ENCODE measurements around the gene AKT1.

Gene AKT1

DNA sequence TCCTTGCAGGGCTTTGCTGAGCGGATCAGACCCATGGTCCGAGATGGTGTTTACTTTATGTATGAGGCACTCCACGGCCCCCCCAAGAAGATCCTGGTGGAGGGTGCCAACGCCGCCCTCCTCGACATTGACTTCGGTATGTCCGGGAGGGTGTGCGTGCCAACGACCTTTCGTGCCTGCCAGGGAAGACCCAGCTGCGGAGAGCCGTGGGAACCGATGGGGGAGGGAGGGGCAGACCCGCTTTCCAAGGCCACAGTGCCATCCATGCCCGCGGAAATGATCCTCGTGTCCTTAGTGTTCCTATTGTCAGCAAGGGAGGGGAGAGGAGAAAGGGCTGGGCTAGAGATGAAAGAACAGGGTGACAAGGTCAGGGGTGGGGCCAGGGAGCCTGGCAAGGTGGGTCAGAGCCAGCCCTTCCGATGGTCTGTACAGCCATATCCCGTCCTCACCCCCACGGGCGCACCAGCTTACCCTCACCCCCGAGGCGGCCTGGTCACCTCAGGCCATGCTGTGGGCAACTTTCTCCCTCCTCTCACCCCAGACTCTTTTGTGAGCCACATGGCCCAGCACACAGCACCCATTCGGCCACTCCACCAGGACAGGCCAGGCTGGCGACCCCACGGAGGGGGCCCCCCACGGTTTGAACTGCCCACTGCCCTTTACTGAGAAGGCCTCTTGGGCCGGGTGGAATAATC is 54.3 kb downstream of the AKT1 start:
- TF ChIP-seq, protein P1, sequence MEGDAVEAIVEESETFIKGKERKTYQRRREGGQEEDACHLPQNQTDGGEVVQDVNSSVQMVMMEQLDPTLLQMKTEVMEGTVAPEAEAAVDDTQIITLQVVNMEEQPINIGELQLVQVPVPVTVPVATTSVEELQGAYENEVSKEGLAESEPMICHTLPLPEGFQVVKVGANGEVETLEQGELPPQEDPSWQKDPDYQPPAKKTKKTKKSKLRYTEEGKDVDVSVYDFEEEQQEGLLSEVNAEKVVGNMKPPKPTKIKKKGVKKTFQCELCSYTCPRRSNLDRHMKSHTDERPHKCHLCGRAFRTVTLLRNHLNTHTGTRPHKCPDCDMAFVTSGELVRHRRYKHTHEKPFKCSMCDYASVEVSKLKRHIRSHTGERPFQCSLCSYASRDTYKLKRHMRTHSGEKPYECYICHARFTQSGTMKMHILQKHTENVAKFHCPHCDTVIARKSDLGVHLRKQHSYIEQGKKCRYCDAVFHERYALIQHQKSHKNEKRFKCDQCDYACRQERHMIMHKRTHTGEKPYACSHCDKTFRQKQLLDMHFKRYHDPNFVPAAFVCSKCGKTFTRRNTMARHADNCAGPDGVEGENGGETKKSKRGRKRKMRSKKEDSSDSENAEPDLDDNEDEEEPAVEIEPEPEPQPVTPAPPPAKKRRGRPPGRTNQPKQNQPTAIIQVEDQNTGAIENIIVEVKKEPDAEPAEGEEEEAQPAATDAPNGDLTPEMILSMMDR (conservative IDR thresholded peaks at IDR 0.05): no peak
- TF ChIP-seq ZFX (IDR thresholded peaks at IDR 0.05): no peak
- no peak overlapping the region for H3K27ac ChIP-seq

DNA sequence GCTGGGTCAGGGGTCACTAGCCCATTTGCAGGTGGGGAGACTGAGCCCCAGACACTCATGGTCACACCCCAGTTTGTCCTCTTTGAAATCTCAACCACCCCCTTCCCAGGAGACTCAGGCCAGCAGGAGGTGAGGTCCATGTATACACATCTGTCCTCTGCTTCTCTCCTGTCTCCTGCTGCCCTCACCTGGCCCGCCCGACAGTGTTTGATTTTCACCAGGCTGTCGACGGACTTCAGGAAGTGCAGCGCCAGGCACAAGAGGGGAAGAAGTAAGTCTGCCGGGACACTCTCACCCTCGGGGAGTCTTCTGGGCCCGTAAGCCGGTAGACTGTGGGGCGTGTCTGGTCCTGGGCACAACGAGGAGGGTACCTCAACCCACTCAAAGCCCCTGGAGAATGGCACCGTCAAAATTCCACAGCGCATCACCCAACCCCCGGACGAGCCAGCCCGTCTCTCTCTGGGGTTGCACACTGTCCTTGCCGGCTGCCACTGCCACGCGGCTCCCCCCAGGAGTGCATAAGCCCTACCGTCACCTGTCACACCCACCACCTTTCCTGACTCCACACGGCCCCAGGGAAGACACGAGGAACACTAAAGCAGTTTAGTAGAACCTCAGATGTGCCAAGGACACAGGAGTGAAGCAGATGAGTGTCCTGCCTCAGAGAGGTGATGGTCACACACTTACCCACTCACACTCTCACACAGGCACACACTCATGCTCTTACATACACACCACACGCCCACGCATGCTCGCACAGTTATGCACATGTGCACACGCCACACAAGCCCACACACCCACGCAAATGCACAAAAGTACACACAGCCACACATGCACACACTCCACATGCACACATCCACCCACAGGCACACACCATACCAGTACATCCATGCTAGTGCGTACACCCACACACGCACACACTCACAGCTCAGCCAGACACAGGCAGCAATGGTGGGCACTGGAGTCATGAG is 55.7 kb downstream of the AKT1 start:
- TF ChIP-seq ZFX (IDR thresholded peaks at IDR 0.05): no peak
- TF ChIP-seq, protein P1 (conservative IDR thresholded peaks at IDR 0.05): no peak
- no peak overlapping the region for H3K27ac ChIP-seq

DNA sequence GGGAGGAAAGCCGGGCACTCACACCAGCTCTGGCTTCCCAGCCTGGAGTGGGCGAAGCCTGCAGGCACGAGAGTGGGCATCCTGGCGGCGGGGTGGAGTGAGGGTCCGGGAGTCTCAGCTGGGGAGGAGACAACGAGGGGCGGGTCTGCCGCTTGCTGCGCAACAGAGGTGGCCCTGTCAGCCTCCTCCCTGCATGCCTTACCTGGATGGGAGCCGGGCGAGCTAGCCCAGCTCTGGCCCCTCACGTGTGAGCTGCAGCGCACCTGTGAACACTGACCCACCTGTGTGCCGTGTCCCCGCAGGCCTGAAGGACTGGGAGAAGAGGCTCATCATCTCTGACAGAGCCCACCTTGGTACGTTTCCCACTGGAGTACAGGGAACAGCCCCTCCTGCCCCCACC is 56.5 kb downstream of the AKT1 start:
- no peak overlapping the region for H3K27ac ChIP-seq
- TF ChIP-seq, protein P1 (conservative IDR thresholded peaks at IDR 0.05): no peak
- no peak for TF ChIP-seq ZFX (IDR thresholded peaks at IDR 0.05)

DNA sequence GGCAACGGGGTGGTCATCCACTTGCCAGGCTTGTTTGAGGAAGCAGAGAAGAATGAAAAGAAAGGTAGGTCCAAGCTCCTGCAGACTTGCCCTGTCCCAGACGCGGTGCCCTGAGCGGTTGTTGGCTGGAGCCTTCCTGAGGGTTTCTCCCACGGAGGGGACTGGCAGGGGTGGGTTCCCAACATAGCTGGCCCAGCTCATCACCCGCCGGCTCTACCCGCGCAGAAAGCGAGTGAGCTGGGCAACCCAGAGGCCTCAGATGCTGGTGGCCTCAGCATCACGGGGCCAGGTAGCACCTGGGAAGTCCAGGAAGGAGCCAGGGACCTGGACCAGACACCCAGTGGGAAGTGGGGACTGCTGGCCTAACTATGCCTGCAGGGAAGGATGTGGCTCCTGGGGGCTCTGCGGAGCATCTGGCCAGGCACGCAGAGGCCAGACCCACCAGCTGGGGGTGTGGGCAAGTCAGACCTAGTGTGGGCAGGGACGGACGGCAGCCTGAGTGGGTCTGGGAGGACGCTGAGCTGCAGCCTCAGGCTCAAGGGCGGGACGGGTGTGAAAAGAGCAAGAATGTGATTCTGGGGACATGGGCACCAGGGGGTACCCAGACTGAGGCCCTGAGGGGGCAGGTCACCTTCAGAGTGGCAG is 57.1 kb downstream of the AKT1 start:
- TF ChIP-seq, protein P1 (conservative IDR thresholded peaks at IDR 0.05): no peak
- no peak for TF ChIP-seq ZFX (IDR thresholded peaks at IDR 0.05)
- no peak overlapping the region for H3K27ac ChIP-seq

DNA sequence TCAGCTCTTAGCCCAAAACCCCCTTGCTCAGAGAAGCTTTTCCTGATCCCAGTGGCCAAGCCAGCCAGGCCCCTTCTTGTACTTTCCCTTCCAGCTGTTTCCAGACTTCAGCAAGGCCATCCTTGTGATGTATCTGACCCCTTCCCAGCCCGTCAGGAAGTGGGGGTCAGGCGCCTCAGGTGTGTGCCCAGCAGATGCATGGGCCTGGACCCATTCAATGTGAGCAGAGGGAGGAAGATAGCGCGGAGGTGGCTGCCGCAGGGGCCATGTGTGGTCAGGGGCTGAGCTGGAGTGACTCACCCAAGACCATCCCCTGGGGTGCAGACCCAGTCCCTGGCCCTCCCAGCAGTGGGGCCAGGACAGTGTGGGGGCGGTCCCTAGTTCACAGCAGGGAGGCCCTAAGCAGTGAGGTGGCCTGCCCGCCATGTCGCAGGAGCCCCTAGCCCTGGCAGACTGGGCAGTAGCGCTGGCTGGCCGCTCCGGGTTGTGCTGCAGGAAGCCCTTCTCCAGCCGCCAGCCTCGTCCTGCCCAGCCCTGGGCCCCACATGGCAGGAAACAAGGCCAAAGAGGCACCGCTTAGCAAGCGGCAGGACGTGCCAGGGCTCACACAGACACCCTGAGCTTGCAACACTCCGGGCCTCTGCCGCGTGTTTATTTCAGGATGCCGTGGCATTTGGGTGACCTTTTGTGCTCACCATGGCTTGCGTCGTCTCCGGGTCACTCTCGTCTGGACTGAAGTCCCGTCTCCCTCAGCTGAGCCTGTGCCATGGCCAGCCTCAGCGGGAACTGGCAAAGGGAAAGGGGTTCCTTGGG is 59.5 kb downstream of the AKT1 start:
- no peak for TF ChIP-seq ZFX (IDR thresholded peaks at IDR 0.05)
- TF ChIP-seq, protein P1 (conservative IDR thresholded peaks at IDR 0.05): no peak
- no peak overlapping the region for H3K27ac ChIP-seq

DNA sequence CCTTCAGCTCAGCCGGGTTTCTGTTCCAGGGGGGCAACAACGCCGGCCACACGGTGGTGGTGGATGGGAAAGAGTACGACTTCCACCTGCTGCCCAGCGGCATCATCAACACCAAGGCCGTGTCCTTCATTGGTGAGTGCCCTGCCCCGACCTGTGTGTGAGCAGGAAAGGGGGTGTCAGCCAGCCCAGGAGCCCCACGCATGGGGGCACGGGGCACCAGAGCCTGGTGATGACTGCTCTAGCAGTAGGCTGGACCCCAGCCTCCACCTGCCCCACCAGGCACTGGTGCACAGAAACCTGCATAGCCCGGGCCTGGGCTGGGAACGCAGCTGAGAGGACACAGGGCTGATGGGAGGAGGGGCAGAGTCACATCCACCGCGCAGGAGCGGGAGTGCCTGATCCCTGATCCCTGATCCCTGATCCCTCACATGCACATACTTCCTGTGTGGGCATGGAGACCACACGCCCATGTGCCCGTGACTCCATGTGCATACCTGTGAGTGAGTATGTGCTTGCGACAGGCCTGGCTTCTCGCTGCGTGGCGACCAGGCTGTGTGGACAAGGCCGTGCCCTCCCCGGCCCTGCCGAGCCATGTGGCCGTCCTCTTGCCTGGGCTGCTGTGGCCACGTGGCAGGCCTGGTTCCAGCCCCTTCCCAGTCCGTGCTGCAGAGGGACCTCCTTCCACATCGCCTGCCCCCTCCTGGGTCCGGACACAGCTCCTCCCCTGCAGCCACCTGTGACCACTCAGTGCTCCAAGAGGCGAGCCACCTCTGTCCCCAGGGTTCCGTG is 60.4 kb downstream of the AKT1 start:
- H3K27ac ChIP-seq: no peak overlapping the region
- TF ChIP-seq ZFX (IDR thresholded peaks at IDR 0.05): no peak
- TF ChIP-seq, protein P1 (conservative IDR thresholded peaks at IDR 0.05): no peak
